DMS79 treated with DMSO at 0.1 percent for 48 hours (cell line): ENCODE data around the gene MPHOSPH10.
A peak's percentile ranks its signal among the peaks of the same experiment; 100 is the strongest.
"Not testable (repeated sequence)": the region's sequence is repeated elsewhere in the genome, so short reads cannot be mapped to it uniquely, and the experiment has no call there.

ENCODE experiments used
- DNase-seq: peaks from one replicate; lab custom pipeline; 2025; lab: John Stamatoyannopoulos, UW

Gene MPHOSPH10

GRCh38 chr2:71130152-71130904 lies at the start of gene MPHOSPH10, which contains the start of gene MCEE:
TSS of gene MPHOSPH10 (plus strand) at chr2:71130634. CDS start at chr2:71130666, 32 bp downstream.
TSS of gene MCEE (minus strand) at chr2:71130229. CDS start at chr2:71130219, 10 bp downstream.
- peak; percentile 89 for DNase-seq

- DNase-seq, result no peak
Observed at GRCh38 chr2:71082402-71083252, 47.8 kb upstream of the MPHOSPH10 start.

- DNase-seq, result not testable (repeated sequence)
Observed at GRCh38 chr2:71083297-71083696, 47.1 kb upstream of the MPHOSPH10 start.

- DNase-seq, result not testable (repeated sequence)
Observed at GRCh38 chr2:71083752-71084312, 46.6 kb upstream of the MPHOSPH10 start.

- DNase-seq, result not testable (repeated sequence)
Observed at GRCh38 chr2:71085325-71086003, 45.0 kb upstream of the MPHOSPH10 start.

- not testable (repeated sequence) for DNase-seq
Observed at GRCh38 chr2:71089475-71089874, 41.0 kb upstream of the MPHOSPH10 start.

GRCh38 chr2:71091808-71092207 lies 38.6 kb upstream of the MPHOSPH10 start:
- DNase-seq, result not testable (repeated sequence)

GRCh38 chr2:71092491-71093260 lies 37.8 kb upstream of the MPHOSPH10 start:
- not testable (repeated sequence) for DNase-seq

- DNase-seq, result peak; percentile 18
Observed at GRCh38 chr2:71100195-71100964, 30.1 kb upstream of the MPHOSPH10 start.

GRCh38 chr2:71101656-71102055 lies 28.8 kb upstream of the MPHOSPH10 start:
- DNase-seq, result no peak

- DNase-seq, result no peak
Observed at GRCh38 chr2:71102981-71103681, 27.3 kb upstream of the MPHOSPH10 start.

- DNase-seq, result no peak
Observed at GRCh38 chr2:71103809-71104208, 26.6 kb upstream of the MPHOSPH10 start.

- not testable (repeated sequence) for DNase-seq
Observed at GRCh38 chr2:71106463-71106862, 24.0 kb upstream of the MPHOSPH10 start.

GRCh38 chr2:71108091-71108490 lies 22.3 kb upstream of the MPHOSPH10 start:
- DNase-seq, result no peak

GRCh38 chr2:71113843-71114242 lies 16.6 kb upstream of the MPHOSPH10 start:
- DNase-seq, result no peak

- no peak for DNase-seq
Observed at GRCh38 chr2:71117063-71117462, 13.4 kb upstream of the MPHOSPH10 start.

- no peak for DNase-seq
Observed at GRCh38 chr2:71120195-71120594, 10.2 kb upstream of the MPHOSPH10 start.

GRCh38 chr2:71121479-71121878 lies 9.0 kb upstream of the MPHOSPH10 start:
- no peak for DNase-seq

GRCh38 chr2:71122387-71123298 lies 7.8 kb upstream of the MPHOSPH10 start:
- no peak for DNase-seq
